ENCODE measurements around the gene ITGAE. TPM values are rescaled to one million over a fixed set of nuclear protein-coding genes. Genes with fewer than 3 reads are reported as not detected.
"Not testable (repeated sequence)": the region's sequence is repeated elsewhere in the genome, so short reads cannot be mapped to it uniquely, and the experiment has no call there.

Gene ITGAE
- total RNA-seq, 2 donors from 2014 or later: 16.2 to 27.6 TPM

- DNase-seq (ENCODE audit: low spot score): no peak
Observed at GRCh38 chr17:3704931-3705717, 95.9 kb downstream of the ITGAE start.

GRCh38 chr17:3702041-3702539 lies 98.9 kb downstream of the ITGAE start:
- H3K27ac ChIP-seq; H3K27me3 ChIP-seq (replicated peaks; ENCODE audit: insufficient read depth); H3K4me1 ChIP-seq (replicated peaks); H3K4me3 ChIP-seq; DNase-seq (ENCODE audit: low spot score); intact Hi-C loops (cut with DNase I); H3K36me3 ChIP-seq; H3K9me3 ChIP-seq: not testable (repeated sequence)
- 96% methylated on average over 7 of the region's 7 CpGs for WGBS

More at GRCh38 chr17:3704931-3705717, 95.9 kb downstream of the ITGAE start:
- no peaks in the 10 kb centered on the region for H3K36me3 ChIP-seq
- H3K27ac ChIP-seq: no peak overlapping the region
- no peak overlapping the region for H3K4me3 ChIP-seq
- no peak for TF ChIP-seq POLR2AphosphoS5 (IDR thresholded peaks at IDR 0.05)
- TF ChIP-seq POLR2A (IDR thresholded peaks at IDR 0.05): no peak
- TF ChIP-seq CTCF (IDR thresholded peaks at IDR 0.05): no peak
- WGBS: 87% methylated on average over 20 of the region's 20 CpGs
- intact Hi-C loops (cut with DNase I): no loop called here
- no peaks in the 10 kb centered on the region for H3K9me3 ChIP-seq
- no peaks in the 10 kb centered on the region for H3K4me1 ChIP-seq (replicated peaks)
- no peaks in the 10 kb centered on the region for H3K27me3 ChIP-seq (replicated peaks; ENCODE audit: insufficient read depth)

GRCh38 chr17:3699951-3700350 lies 101.0 kb downstream of the ITGAE start:
- no peaks in the 10 kb centered on the region for H3K9me3 ChIP-seq
- TF ChIP-seq POLR2AphosphoS5 (IDR thresholded peaks at IDR 0.05): no peak
- no peak for TF ChIP-seq CTCF (IDR thresholded peaks at IDR 0.05)
- no peak for TF ChIP-seq POLR2A (IDR thresholded peaks at IDR 0.05)
- peaks cover 10% of the 10 kb centered on the region for H3K27me3 ChIP-seq (replicated peaks; ENCODE audit: insufficient read depth)
- H3K27ac ChIP-seq: no peak overlapping the region
- DNase-seq (ENCODE audit: low spot score): no peak
- no peaks in the 10 kb centered on the region for H3K36me3 ChIP-seq
- no peak overlapping the region for H3K4me3 ChIP-seq
- 86% methylated on average over 4 of the region's 4 CpGs for WGBS
- intact Hi-C loops (cut with DNase I): no loop called here
- no peaks in the 10 kb centered on the region for H3K4me1 ChIP-seq (replicated peaks)

- TF ChIP-seq CTCF (IDR thresholded peaks at IDR 0.05) (no peak), POLR2AphosphoS5 (IDR thresholded peaks at IDR 0.05) (no peak), POLR2A (IDR thresholded peaks at IDR 0.05) (no peak)
- intact Hi-C loops (cut with DNase I): no loop called here
- DNase-seq (ENCODE audit: low spot score): no peak
- Histone ChIP-seq H3K27me3 (replicated peaks; ENCODE audit: insufficient read depth) (peaks cover 13% of the 10 kb centered on the region), H3K27ac (no peak overlapping the region), H3K36me3 (no peaks in the 10 kb centered on the region), H3K4me3 (no peak overlapping the region), H3K9me3 (no peaks in the 10 kb centered on the region), H3K4me1 (replicated peaks) (no peaks in the 10 kb centered on the region)
- 87% methylated on average over 4 of the region's 4 CpGs for WGBS
Observed at GRCh38 chr17:3698139-3698538, 102.8 kb downstream of the ITGAE start.

- Histone ChIP-seq H3K4me1 (replicated peaks) (no peaks in the 10 kb centered on the region), H3K27ac (no peak overlapping the region), H3K36me3 (no peaks in the 10 kb centered on the region), H3K9me3 (no peaks in the 10 kb centered on the region), H3K4me3 (no peak overlapping the region), H3K27me3 (replicated peaks; ENCODE audit: insufficient read depth) (peaks cover 13% of the 10 kb centered on the region)
- no peak for DNase-seq (ENCODE audit: low spot score)
- intact Hi-C loops (cut with DNase I): no loop called here
- 60% methylated on average over 10 of the region's 12 CpGs for WGBS
- TF ChIP-seq CTCF (IDR thresholded peaks at IDR 0.05) (no peak), POLR2AphosphoS5 (IDR thresholded peaks at IDR 0.05) (no peak), POLR2A (IDR thresholded peaks at IDR 0.05) (no peak)
Observed at GRCh38 chr17:3697103-3697476, 103.9 kb downstream of the ITGAE start.

Data from prostate gland (tissue), 2 donors.